ENCODE measurements around the gene ECSIT.

The ECSIT gene

DNA sequence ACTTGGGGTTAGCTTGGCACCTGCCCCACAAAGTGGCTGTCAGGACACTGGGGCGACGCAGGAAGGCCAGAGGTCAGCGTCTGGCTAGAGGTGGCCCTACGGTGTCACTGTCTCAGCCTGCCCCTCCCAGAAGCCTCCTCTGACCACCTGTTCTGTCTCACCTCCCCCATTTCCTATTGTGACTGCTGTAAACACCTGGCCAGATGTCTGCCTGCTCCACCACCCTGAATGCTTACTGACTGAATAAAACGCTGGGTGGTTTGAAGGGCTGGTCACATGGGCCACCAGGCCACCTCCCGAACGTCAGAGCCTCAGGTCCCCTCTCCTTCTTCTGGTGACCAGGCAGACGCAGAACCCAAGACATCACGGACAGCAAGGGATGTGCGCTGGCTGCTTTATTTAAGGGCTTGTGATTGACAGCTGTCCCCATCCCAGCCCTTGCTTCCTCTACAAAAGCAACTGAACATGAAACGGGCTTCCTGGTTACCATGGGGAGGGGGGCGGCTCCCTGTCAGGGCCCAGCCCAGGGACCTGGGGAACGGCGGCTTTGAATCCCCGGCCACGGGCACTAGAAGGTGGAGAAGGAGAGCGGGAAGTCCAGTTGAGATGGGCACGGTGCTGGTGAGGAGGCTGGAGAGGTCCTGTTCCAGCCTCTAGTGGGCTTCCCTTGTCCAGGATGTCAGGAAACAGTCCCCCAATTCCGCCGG lies 23.9 kb upstream of the ECSIT start:
- no peak for DNase-seq
- intact Hi-C loops (cut with DNase I) = no loop called here

GRCh38 chr19:11551603-11552235 lies 22.8 kb upstream of the ECSIT start:
- DNase-seq = peak in 1 of 42 donors; percentile 22
- intact Hi-C loops (cut with DNase I) = no loop called here

GRCh38 chr19:11550265-11550664 lies 21.3 kb upstream of the ECSIT start:
- DNase-seq = no peak
- intact Hi-C loops (cut with DNase I) = no loop called here

DNA sequence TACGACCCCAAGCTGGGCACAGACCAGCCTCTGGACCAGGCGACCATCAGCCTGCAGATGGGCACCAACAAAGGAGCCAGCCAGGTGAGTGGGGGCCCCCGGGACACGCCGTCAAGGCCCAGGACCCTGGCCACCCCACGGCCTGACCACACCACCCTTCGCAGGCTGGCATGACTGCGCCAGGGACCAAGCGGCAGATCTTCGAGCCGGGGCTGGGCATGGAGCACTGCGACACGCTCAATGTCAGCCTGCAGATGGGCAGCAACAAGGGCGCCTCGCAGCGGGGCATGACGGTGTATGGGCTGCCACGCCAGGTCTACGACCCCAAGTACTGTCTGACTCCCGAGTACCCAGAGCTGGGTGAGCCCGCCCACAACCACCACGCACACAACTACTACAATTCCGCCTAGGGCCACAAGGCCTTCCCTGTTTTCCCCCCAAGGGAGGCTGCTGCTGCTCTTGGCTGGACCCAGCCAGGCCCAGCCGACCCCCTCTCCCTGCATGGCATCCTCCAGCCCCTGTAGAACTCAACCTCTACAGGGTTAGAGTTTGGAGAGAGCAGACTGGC lies 20.5 kb upstream of the ECSIT start:
- intact Hi-C loops (cut with DNase I) = no loop called here

GRCh38 chr19:11547929-11548700 lies 19.2 kb upstream of the ECSIT start:
- intact Hi-C loops (cut with DNase I) = no loop called here
- DNase-seq = no peak

More for the DNA sequence above, 20.5 kb upstream of the ECSIT start:
- DNase-seq = no peak

- no peak for DNase-seq
- intact Hi-C loops (cut with DNase I) = no loop called here
These were observed 12.3 kb upstream of the ECSIT start for GRCh38 chr19:11541238-11541637.

DNA sequence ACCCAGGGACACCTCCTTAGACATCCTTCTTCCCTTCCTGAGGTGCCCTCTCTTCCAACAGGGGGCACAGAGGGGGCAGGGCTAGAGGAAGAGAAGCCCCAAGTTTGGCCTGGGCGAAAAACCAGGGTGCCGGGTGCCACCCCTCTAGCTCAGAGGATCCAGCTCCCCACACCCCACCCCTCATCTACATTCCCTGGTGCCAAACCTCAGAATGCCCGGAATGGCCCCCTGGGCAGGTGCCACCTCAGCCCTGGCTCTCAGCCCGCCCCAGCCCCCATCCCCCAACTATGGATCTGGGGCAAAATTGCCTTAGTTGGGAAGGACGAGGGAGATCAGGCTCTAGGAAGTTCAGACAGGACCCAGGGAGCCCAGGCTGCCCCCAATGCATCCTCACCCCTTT lies 11.7 kb upstream of the ECSIT start:
- intact Hi-C loops (cut with DNase I) = no loop called here
- DNase-seq = no peak

GRCh38 chr19:11539495-11540365 lies 10.8 kb upstream of the ECSIT start:
- intact Hi-C loops (cut with DNase I) = no loop called here
- no peak for DNase-seq

GRCh38 chr19:11538232-11539036 lies 9.5 kb upstream of the ECSIT start, which contains the start of gene CNN1:
Gene CNN1, plus strand, starts transcription at chr19:11538851. Its CDS starts 77 bp downstream, at chr19:11538928.
- intact Hi-C loops (cut with DNase I) = no loop called here

GRCh38 chr19:11535792-11536595 lies 7.1 kb upstream of the ECSIT start:
- DNase-seq = peak; percentile 72 to 95 (median 88)
- intact Hi-C loops (cut with DNase I) = no loop called here

More at GRCh38 chr19:11538232-11539036, 9.5 kb upstream of the ECSIT start, which contains the start of gene CNN1:
- DNase-seq = no peak

GRCh38 chr19:11534948-11535347 lies 6.0 kb upstream of the ECSIT start:
- no peak for DNase-seq
- intact Hi-C loops (cut with DNase I) = no loop called here

GRCh38 chr19:11534538-11534937 lies 5.6 kb upstream of the ECSIT start:
- intact Hi-C loops (cut with DNase I) = no loop called here
- DNase-seq = no peak

DNA sequence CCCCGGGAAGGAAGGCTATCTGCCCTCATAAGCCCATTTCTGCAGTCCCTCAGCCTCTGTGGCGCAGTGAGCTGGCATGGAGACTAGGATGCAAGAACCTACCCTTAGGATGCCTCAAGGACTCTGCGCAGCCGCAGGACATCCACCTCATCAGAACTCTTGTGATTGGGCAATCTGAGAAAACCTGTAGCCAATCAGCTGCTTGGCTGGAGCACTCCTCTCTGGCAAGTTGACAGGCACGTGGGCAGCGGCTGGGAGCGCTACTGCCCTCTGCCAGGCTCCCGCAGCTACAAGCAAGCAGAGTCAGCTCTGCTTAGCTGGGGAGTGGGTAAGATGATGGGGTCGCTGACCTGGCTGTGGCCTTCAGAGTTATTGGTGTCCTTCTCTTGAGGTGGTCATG lies 1.5 kb upstream of the ECSIT start:
- DNase-seq = peak; percentile 85 to 97 (median 92)
- intact Hi-C loops (cut with DNase I) = no loop called here

GRCh38 chr19:11519138-11519537 lies 9.8 kb downstream of the ECSIT start:
- no peak for DNase-seq
- intact Hi-C loops (cut with DNase I) = no loop called here

- no peak for DNase-seq
- intact Hi-C loops (cut with DNase I) = no loop called here
These were observed 15.0 kb downstream of the ECSIT start for GRCh38 chr19:11513946-11514345.

DNA sequence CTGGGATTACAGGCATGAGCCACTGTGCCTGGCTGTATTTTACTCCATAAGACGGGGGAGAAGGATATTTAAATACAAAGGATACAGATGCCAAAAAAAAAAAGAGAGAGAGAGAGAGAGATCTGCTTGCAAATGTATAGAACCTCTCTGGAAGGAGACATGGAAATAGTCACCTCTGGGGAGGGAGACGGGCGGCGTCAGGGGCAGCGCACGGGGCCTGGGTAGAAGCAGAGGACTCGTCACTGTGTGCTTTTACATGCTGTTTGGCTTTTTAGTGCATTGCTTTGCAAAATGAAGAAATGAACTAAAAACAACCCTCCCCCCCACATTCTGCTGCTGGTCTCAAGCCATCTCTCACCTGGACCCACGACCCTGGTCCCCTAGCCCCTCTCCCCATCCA lies 18.5 kb downstream of the ECSIT start:
- intact Hi-C loops (cut with DNase I) = no loop called here

More for the DNA sequence above, 18.5 kb downstream of the ECSIT start:
- DNase-seq = no peak

All from head of caudate nucleus (tissue), 42 donors.